HepG2 (cell line): ENCODE measurements around the gene VTN. TPM values are rescaled to one million over a fixed set of nuclear protein-coding genes. Genes with fewer than 3 reads are reported as not detected.

ENCODE experiments used
- ERF ChIP-seq: IDR thresholded peaks from 2 replicates; pipeline ENCODE4 v1.6.1; 2018; ENCODE audit warnings: missing biosample characterization, missing genetic modification reagents
- FOXJ3 ChIP-seq: sonication (generic); formaldehyde crosslinking; IDR thresholded peaks from 2 replicates; pipeline ENCODE4 v1.4.0; 2020; ENCODE audit warnings: missing genetic modification reagents, mild to moderate bottlenecking, borderline replicate concordance
- HDAC2 ChIP-seq: sonication (generic); formaldehyde crosslinking; IDR thresholded peaks from 2 replicates; pipeline ENCODE4 v1.4.0; 2020; ENCODE audit warnings: missing genetic modification reagents
- KDM4B ChIP-seq: sonication (generic); formaldehyde crosslinking; IDR thresholded peaks from 2 replicates; pipeline ENCODE4 v1.4.0; 2020; ENCODE audit warnings: missing genetic modification reagents
- NONO ChIP-seq, 2 experiments: fragments of 450-650 bp in 1 of 2; sonication (generic) in 1 of 2; formaldehyde crosslinking in 1 of 2; IDR thresholded peaks in 1 of 2; conservative IDR thresholded peaks in 1 of 2; 2 replicates each; pipeline versions ENCODE4 v1.6.1 to v1.8.0; 2017 to 2022; ENCODE audit warnings: mild to moderate bottlenecking in 1 of 2, missing genetic modification reagents in 1 of 2, moderate library complexity in 1 of 2
- POLR2AphosphoS2 ChIP-seq: IDR thresholded peaks from 2 replicates; pipeline ENCODE4 v1.6.1; 2011; ENCODE audit warnings: low read depth, low read length, improper control_type of control experiment
- SKI ChIP-seq: fragments of 450-650 bp; IDR thresholded peaks from one replicate; pipeline ENCODE4 v1.6.1; 2018; ENCODE audit warnings: mild to moderate bottlenecking; ENCODE audit not compliant: partially characterized antibody
- SOX6 ChIP-seq, 2 experiments: fragments of 450-650 bp in 1 of 2; sonication (generic) in 1 of 2; formaldehyde crosslinking in 1 of 2; IDR thresholded peaks; 2 replicates each; pipeline versions ENCODE4 v1.4.0 to v1.6.1; 2017 to 2020; ENCODE audit warnings: antibody characterized with exemption in 1 of 2, mild to moderate bottlenecking in 1 of 2, missing genetic modification reagents in 1 of 2
- ZBTB40 ChIP-seq, 2 experiments: fragments of 450-650 bp in 1 of 2; sonication (generic) in 1 of 2; formaldehyde crosslinking in 1 of 2; IDR thresholded peaks; 2 replicates each; pipeline versions ENCODE4 v1.6.1 to v1.8.0; 2016 to 2022; ENCODE audit warnings: antibody characterized with exemption in 1 of 2, mild to moderate bottlenecking in 1 of 2, missing genetic modification reagents in 1 of 2
- ZFP1 ChIP-seq: IDR thresholded peaks from 2 replicates; pipeline ENCODE4 v1.6.1; 2016
- ZNF232 ChIP-seq: sonication (generic); formaldehyde crosslinking; IDR thresholded peaks from 2 replicates; pipeline ENCODE4 v1.4.0; 2020; ENCODE audit warnings: missing genetic modification reagents, borderline replicate concordance
- ZNF264 ChIP-seq: sonication (generic); formaldehyde crosslinking; IDR thresholded peaks from 2 replicates; pipeline ENCODE4 v1.4.0; 2020; ENCODE audit warnings: missing genetic modification reagents
- ZNF652 ChIP-seq: IDR thresholded peaks from 2 replicates; pipeline ENCODE4 v1.6.1; 2016; ENCODE audit warnings: low read depth, borderline replicate concordance
- polyA plus RNA-seq, 8 experiments: library from polyadenylated mRNA; depleted of rRNA in 3 of 8; stranded (reverse) in 7 of 8; unstranded in 1 of 8; fragments of >200 nt; fragmentation: Illumina TruSeq in 4 of 8; extraction: Trizol in 4 of 8; gene quantifications; 2 replicates each; pipeline versions ENCODE4 v1.2.1 to v1.2.3, GENCODE V29; 2011 to 2016; ENCODE audit warnings: low read depth in 4 of 8, missing spikeins in 1 of 8, mixed read lengths in 1 of 8; ENCODE audit not compliant: insufficient read depth in 1 of 8
- total RNA-seq, 5 experiments: library from RNA; depleted of rRNA; stranded (reverse); fragments of >200 nt; fragmentation: Illumina TruSeq; extraction: Trizol; gene quantifications; 2 replicates each; pipeline ENCODE4 v1.2.3, GENCODE V29; 2016; ENCODE audit warnings: low read depth in 1 of 5
- TF ChIP-seq, protein P1 (sequence below): sonication (generic); formaldehyde crosslinking; IDR thresholded peaks from 2 replicates; pipeline ENCODE4 v1.4.0; 2020; ENCODE audit warnings: missing genetic modification reagents
- TF ChIP-seq, protein P2 (sequence below): IDR thresholded peaks from 2 replicates; pipeline ENCODE4 v1.6.1; 2016; ENCODE audit warnings: mild to moderate bottlenecking

Gene VTN
- total and polyA plus RNA-seq, 2 of the 13 experiments (the other 11 are each of a cell fraction or from before 2014, with no cell fraction given) = 108 to 131 TPM

GRCh38 chr17:28346746-28347246, 23.3 kb downstream of the VTN start (continued):
- TF ChIP-seq ZBTB40 (IDR thresholded peaks at IDR 0.05) (no peak), ZBTB40 (CRISPR knock-in tag; IDR thresholded peaks at IDR 0.05) (no peak), ZFP1 (0 out of 2 replicates have a peak, but pooled peaks have one; percentile 33), HDAC2 (CRISPR knock-in tag) (peak; percentile 57), NONO (IDR thresholded peaks at IDR 0.05) (no peak), NONO (CRISPR knock-in tag; conservative IDR thresholded peaks at IDR 0.05) (0 out of 2 replicates have a peak, but pooled peaks have one; percentile 44), POLR2AphosphoS2 (no peak), SKI (peak; percentile 29), ZNF232 (CRISPR knock-in tag) (peak; percentile 68; the same call in 1 of the 2 replicates), ZNF652 (CRISPR knock-in tag) (peak; percentile 39; the same call in 1 of the 2 replicates), ERF (CRISPR knock-in tag) (no peak), ZNF264 (CRISPR knock-in tag) (0 out of 2 replicates have a peak, but pooled peaks have one; percentile 37), KDM4B (0 out of 2 replicates have a peak, but pooled peaks have one; percentile 28), SOX6 (IDR thresholded peaks at IDR 0.05) (no peak), SOX6 (CRISPR knock-in tag; IDR thresholded peaks at IDR 0.05) (peak; percentile 11; the same call in 1 of the 2 replicates), FOXJ3 (peak; percentile 89; the same call in 1 of the 2 replicates)
- TF ChIP-seq, protein P1, sequence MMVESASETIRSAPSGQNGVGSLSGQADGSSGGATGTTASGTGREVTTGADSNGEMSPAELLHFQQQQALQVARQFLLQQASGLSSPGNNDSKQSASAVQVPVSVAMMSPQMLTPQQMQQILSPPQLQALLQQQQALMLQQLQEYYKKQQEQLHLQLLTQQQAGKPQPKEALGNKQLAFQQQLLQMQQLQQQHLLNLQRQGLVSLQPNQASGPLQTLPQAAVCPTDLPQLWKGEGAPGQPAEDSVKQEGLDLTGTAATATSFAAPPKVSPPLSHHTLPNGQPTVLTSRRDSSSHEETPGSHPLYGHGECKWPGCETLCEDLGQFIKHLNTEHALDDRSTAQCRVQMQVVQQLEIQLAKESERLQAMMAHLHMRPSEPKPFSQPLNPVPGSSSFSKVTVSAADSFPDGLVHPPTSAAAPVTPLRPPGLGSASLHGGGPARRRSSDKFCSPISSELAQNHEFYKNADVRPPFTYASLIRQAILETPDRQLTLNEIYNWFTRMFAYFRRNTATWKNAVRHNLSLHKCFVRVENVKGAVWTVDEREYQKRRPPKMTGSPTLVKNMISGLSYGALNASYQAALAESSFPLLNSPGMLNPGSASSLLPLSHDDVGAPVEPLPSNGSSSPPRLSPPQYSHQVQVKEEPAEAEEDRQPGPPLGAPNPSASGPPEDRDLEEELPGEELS = peak; percentile 50; the same call in 1 of the 2 replicates
- TF ChIP-seq, protein P2, sequence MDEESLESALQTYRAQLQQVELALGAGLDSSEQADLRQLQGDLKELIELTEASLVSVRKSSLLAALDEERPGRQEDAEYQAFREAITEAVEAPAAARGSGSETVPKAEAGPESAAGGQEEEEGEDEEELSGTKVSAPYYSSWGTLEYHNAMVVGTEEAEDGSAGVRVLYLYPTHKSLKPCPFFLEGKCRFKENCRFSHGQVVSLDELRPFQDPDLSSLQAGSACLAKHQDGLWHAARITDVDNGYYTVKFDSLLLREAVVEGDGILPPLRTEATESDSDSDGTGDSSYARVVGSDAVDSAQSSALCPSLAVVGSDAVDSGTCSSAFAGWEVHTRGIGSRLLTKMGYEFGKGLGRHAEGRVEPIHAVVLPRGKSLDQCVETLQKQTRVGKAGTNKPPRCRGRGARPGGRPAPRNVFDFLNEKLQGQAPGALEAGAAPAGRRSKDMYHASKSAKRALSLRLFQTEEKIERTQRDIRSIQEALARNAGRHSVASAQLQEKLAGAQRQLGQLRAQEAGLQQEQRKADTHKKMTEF (CRISPR knock-in tag) = 0 out of 2 replicates have a peak, but pooled peaks have one; percentile 31
